Fibroblast of mammary gland (primary cell): ENCODE results near the gene KCNMB1.
A peak's percentile ranks its signal among the peaks of the same experiment; 100 is the strongest.

ENCODE experiments used
- DNase-seq: peaks from one replicate; pipeline ENCODE4 v3.0.0-alpha.2; 2010; ENCODE audit warnings: low read depth
- H3K4me3 ChIP-seq: 2 replicates; pipeline ENCODE4 v1.5.1; 2011; ENCODE audit warnings: low read depth, mild to moderate bottlenecking, low read length, moderate library complexity; ENCODE audit not compliant: control insufficient read depth
- CTCF ChIP-seq: conservative IDR thresholded peaks from 2 replicates; pipeline ENCODE4 v1.5.1; 2011; ENCODE audit warnings: low read depth, low read length, inconsistent platforms; ENCODE audit not compliant: control insufficient read depth, insufficient read depth

KCNMB1 gene

GRCh38 chr5:170357955-170358444 lies 31.2 kb downstream of the KCNMB1 start:
- DNase-seq = no peak
- H3K4me3 ChIP-seq = no peak overlapping the region
- TF ChIP-seq CTCF = no peak

- no peak for DNase-seq
- no peak for TF ChIP-seq CTCF
- no peak overlapping the region for H3K4me3 ChIP-seq
These were observed 33.5 kb downstream of the KCNMB1 start for GRCh38 chr5:170355601-170356098.

GRCh38 chr5:170353961-170354360 lies 35.2 kb downstream of the KCNMB1 start:
- DNase-seq = no peak
- no peak for TF ChIP-seq CTCF
- H3K4me3 ChIP-seq = no peak overlapping the region

- no peak for TF ChIP-seq CTCF
- no peak for DNase-seq
- H3K4me3 ChIP-seq = no peak overlapping the region
These were observed 36.0 kb downstream of the KCNMB1 start for GRCh38 chr5:170353011-170353761.

GRCh38 chr5:170348137-170348633 lies 41.0 kb downstream of the KCNMB1 start:
- H3K4me3 ChIP-seq = no peak overlapping the region
- peak; percentile 20 for TF ChIP-seq CTCF
- DNase-seq = peak; percentile 23

GRCh38 chr5:170347022-170347567 lies 42.1 kb downstream of the KCNMB1 start:
- TF ChIP-seq CTCF = no peak
- no peak overlapping the region for H3K4me3 ChIP-seq
- no peak for DNase-seq

GRCh38 chr5:170345971-170346370 lies 43.2 kb downstream of the KCNMB1 start:
- DNase-seq = no peak
- no peak for TF ChIP-seq CTCF
- H3K4me3 ChIP-seq = no peak overlapping the region
